ENCODE measurements around the gene ARRDC4.

ARRDC4 gene

GRCh38 chr15:97960364-97961066, at the start of gene ARRDC4:
TSS of gene ARRDC4 (plus strand) at chr15:97960703. CDS start at chr15:97960862, 159 bp downstream.
- peak; percentile 100 for DNase-seq (ENCODE audit: low spot score)

GRCh38 chr15:97914711-97915110, 45.8 kb upstream of the ARRDC4 start:
- no peak for DNase-seq (ENCODE audit: low spot score)

- DNase-seq (ENCODE audit: low spot score), result no peak
Measured at GRCh38 chr15:97915261-97915660, 45.2 kb upstream of the ARRDC4 start.

- no peak for DNase-seq (ENCODE audit: low spot score)
Measured at GRCh38 chr15:97921296-97921865, 39.1 kb upstream of the ARRDC4 start.

- DNase-seq (ENCODE audit: low spot score), result no peak
Measured at GRCh38 chr15:97929456-97930229, 30.9 kb upstream of the ARRDC4 start.

GRCh38 chr15:97930230-97930629, 30.3 kb upstream of the ARRDC4 start:
- no peak for DNase-seq (ENCODE audit: low spot score)

GRCh38 chr15:97931314-97931713, 29.2 kb upstream of the ARRDC4 start:
- DNase-seq (ENCODE audit: low spot score), result no peak

GRCh38 chr15:97933589-97933988, 26.9 kb upstream of the ARRDC4 start:
- DNase-seq (ENCODE audit: low spot score), result no peak

- no peak for DNase-seq (ENCODE audit: low spot score)
Measured at GRCh38 chr15:97940993-97941392, 19.5 kb upstream of the ARRDC4 start.

GRCh38 chr15:97941572-97941971, 18.9 kb upstream of the ARRDC4 start:
- no peak for DNase-seq (ENCODE audit: low spot score)

- no peak for DNase-seq (ENCODE audit: low spot score)
Measured at GRCh38 chr15:97944724-97945123, 15.8 kb upstream of the ARRDC4 start.

- DNase-seq (ENCODE audit: low spot score), result no peak
Measured at GRCh38 chr15:97947465-97948260, 12.8 kb upstream of the ARRDC4 start.

GRCh38 chr15:97953254-97953653, 7.2 kb upstream of the ARRDC4 start:
- DNase-seq (ENCODE audit: low spot score), result no peak

GRCh38 chr15:97953748-97954147, 6.8 kb upstream of the ARRDC4 start:
- no peak for DNase-seq (ENCODE audit: low spot score)

GRCh38 chr15:97955035-97955434, 5.5 kb upstream of the ARRDC4 start:
- no peak for DNase-seq (ENCODE audit: low spot score)

- DNase-seq (ENCODE audit: low spot score), result no peak
Measured at GRCh38 chr15:97955529-97955928, 5.0 kb upstream of the ARRDC4 start.

- DNase-seq (ENCODE audit: low spot score), result no peak
Measured at GRCh38 chr15:97959724-97960363, 659 bp upstream of the ARRDC4 start.

- peak; percentile 20 for DNase-seq (ENCODE audit: low spot score)
Measured at GRCh38 chr15:97961067-97961954, 808 bp downstream of the ARRDC4 start.

- DNase-seq (ENCODE audit: low spot score), result no peak
Measured at GRCh38 chr15:97962263-97962662, 1.8 kb downstream of the ARRDC4 start.

- no peak for DNase-seq (ENCODE audit: low spot score)
Measured at GRCh38 chr15:97963779-97964178, 3.3 kb downstream of the ARRDC4 start.

- no peak for DNase-seq (ENCODE audit: low spot score)
Measured at GRCh38 chr15:97966246-97966645, 5.7 kb downstream of the ARRDC4 start.
